Sigmoid colon (tissue), 7 donors: ENCODE results near the gene CTRB2. TPM values are rescaled to one million over a fixed set of nuclear protein-coding genes. Genes with fewer than 3 reads are reported as not detected.
"Not testable (repeated sequence)": the region's sequence is repeated elsewhere in the genome, so short reads cannot be mapped to it uniquely, and the experiment has no call there.

ENCODE experiments used
- DNase-seq: peaks from one replicate; pipeline ENCODE4 v3.0.0-alpha.2; 2019
- H3K27ac ChIP-seq, 4 donors: fragments of 200-600 bp; sonication (generic); one replicate each; pipeline ENCODE4 v1.5.1; 2016 to 2019; ENCODE audit warnings: mild to moderate bottlenecking in 1 of 4
- H3K27me3 ChIP-seq, 3 donors: fragments of 200-600 bp; sonication (generic); one replicate each; pipeline ENCODE4 v1.5.1; 2019; ENCODE audit warnings: mild to moderate bottlenecking in 1 of 3
- H3K36me3 ChIP-seq, 4 donors: fragments of 200-600 bp; sonication (generic); one replicate each; pipeline ENCODE4 v1.5.1; 2016 to 2019
- H3K4me1 ChIP-seq, 4 donors: fragments of 200-600 bp; sonication (generic); one replicate each; pipeline ENCODE4 v1.5.1; 2017 to 2019
- H3K4me3 ChIP-seq, 4 donors: fragments of 200-600 bp; sonication (generic); one replicate each; pipeline ENCODE4 v1.5.1; 2017 to 2019; ENCODE audit warnings: mild to moderate bottlenecking in 2 of 4, moderate library complexity in 1 of 4
- H3K9me3 ChIP-seq, 4 donors: fragments of 200-600 bp in 3 of 4; sonication (generic) in 3 of 4; one replicate each; pipeline versions ENCODE4 v1.5.1 to v1.6.1; 2013 to 2019
- CTCF ChIP-seq, 4 experiments: fragments of 450-650 bp in 3 of 4; fragments of 200-600 bp in 1 of 4; IDR thresholded peaks; one replicate each; pipeline ENCODE4 v1.5.1; 2016 to 2019; ENCODE audit warnings: antibody characterized with exemption in 4 of 4, mild to moderate bottlenecking in 3 of 4, moderate library complexity in 2 of 4
- EP300 ChIP-seq, 4 donors: sonication (generic); formaldehyde crosslinking; IDR thresholded peaks; one replicate each; pipeline ENCODE4 v1.6.1; 2017; ENCODE audit warnings: antibody characterized with exemption in 4 of 4
- POLR2A ChIP-seq, 2 donors: fragments of 450-650 bp; IDR thresholded peaks; one replicate each; pipeline ENCODE4 v1.6.1; 2016; ENCODE audit warnings: antibody characterized with exemption in 2 of 2, mild to moderate bottlenecking in 2 of 2, moderate library complexity in 2 of 2
- POLR2AphosphoS5 ChIP-seq, 4 donors: sonication (generic); formaldehyde crosslinking; IDR thresholded peaks; one replicate each; pipeline ENCODE4 v1.6.1; 2017; ENCODE audit warnings: antibody characterized with exemption in 4 of 4
- WGBS, 2 donors: extraction: QIAGEN DNeasy Blood & Tissue Kit; methylation state at CpG; one replicate each; pipeline ENCODE4 v1.1.7; 2013; 5-methylcytosine and 5-hydroxymethylcytosine counted together
- intact Hi-C: fragments of 100-400 bp; cut with DNase I; formaldehyde crosslinking; loops from one replicate; pipeline ENCODE4 v1.15.1; 2023
- polyA plus RNA-seq, 3 donors: library from polyadenylated mRNA; stranded (reverse); fragments of 200-250 nt; gene quantifications; one replicate each; pipeline ENCODE4 v1.2.3, GENCODE V29; 2013
- total RNA-seq, 4 donors: library from RNA; depleted of rRNA; stranded (reverse); fragments of >200 nt; gene quantifications; one replicate each; pipeline ENCODE4 v1.1.0, GENCODE V29; 2016
- donor health status: healthy with polysubstance abuse.
- donor health status: Bipolar disorder and iron deficiency.
- donor health status: healthy.

Gene CTRB2
- total and polyA plus RNA-seq, 7 donors = 0.42 to 17.4 TPM; not detected in 5

DNA sequence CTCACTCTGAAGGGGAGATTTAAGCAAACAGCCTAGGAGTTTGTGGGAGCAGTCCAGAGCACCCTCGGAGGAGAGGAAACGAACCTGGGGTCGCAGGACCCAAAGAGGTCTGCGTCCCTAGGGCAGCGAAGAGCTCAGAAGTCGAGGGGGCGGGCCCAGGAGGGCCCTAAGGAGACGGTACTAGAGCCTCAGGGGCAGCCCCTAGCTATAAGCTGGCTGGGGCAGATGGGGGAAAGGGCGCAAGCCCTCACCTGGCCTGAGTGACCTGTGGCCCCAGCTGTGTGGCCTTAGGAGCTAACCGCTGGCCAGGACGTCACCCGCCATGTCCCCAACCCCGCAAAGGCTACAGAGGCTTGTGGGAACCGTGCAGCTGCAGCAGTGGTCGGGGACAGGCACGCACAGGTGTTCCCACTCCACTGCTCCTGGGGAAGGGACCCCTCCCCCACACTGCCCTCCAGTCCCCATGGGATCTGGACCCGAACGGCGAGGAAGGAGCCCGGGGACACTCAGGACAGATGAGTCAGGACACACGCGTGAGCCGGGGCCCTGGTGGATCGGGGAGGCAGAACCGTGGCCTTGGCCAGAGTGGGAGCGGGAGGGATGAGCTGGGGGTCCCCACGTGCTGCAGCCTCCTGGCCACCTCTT lies 2.0 kb upstream of the CTRB2 start:
- no peak overlapping the region for H3K27ac ChIP-seq
- no peaks in the 10 kb centered on the region for H3K9me3 ChIP-seq
- TF ChIP-seq POLR2AphosphoS5 (IDR thresholded peaks at IDR 0.05) = no peak
- TF ChIP-seq POLR2A (IDR thresholded peaks at IDR 0.05) = no peak
- no peak for TF ChIP-seq EP300 (IDR thresholded peaks at IDR 0.05)
- no peak for TF ChIP-seq CTCF (IDR thresholded peaks at IDR 0.05)
- no peaks in the 10 kb centered on the region for H3K27me3 ChIP-seq
- WGBS, 2 donors = 87 to 90% methylated on average over 27 of the region's 27 CpGs
- H3K4me1 ChIP-seq = no peaks in the 10 kb centered on the region
- H3K4me3 ChIP-seq = no peak overlapping the region
- H3K36me3 ChIP-seq = no peaks in the 10 kb centered on the region
- no peak for DNase-seq
- intact Hi-C loops = no loop called here

GRCh38 chr16:75208242-75208825 lies 1.4 kb upstream of the CTRB2 start:
- WGBS, 2 donors = 80 to 81% methylated on average over 13 of the region's 13 CpGs
- intact Hi-C loops = no loop called here
- no peak overlapping the region for H3K4me3 ChIP-seq
- H3K36me3 ChIP-seq = no peaks in the 10 kb centered on the region
- TF ChIP-seq CTCF (IDR thresholded peaks at IDR 0.05) = no peak
- TF ChIP-seq POLR2A (IDR thresholded peaks at IDR 0.05) = no peak
- TF ChIP-seq EP300 (IDR thresholded peaks at IDR 0.05) = no peak
- no peak for TF ChIP-seq POLR2AphosphoS5 (IDR thresholded peaks at IDR 0.05)
- DNase-seq = no peak
- H3K27me3 ChIP-seq = no peaks in the 10 kb centered on the region
- no peaks in the 10 kb centered on the region for H3K4me1 ChIP-seq
- H3K27ac ChIP-seq = no peak overlapping the region
- no peaks in the 10 kb centered on the region for H3K9me3 ChIP-seq

GRCh38 chr16:75207831-75208230 lies 870 bp upstream of the CTRB2 start:
- Histone ChIP-seq H3K4me3 (no peak overlapping the region), H3K9me3 (no peaks in the 10 kb centered on the region), H3K36me3 (no peaks in the 10 kb centered on the region), H3K27ac (no peak overlapping the region), H3K27me3 (no peaks in the 10 kb centered on the region), H3K4me1 (no peaks in the 10 kb centered on the region)
- intact Hi-C loops = loop anchor here (2.0 kb wide), 1 partner anchor 17 kb away; no protein-coding TSS in a partner anchor
- no peak for DNase-seq
- TF ChIP-seq EP300 (IDR thresholded peaks at IDR 0.05) = no peak
- no peak for TF ChIP-seq POLR2AphosphoS5 (IDR thresholded peaks at IDR 0.05)
- no peak for TF ChIP-seq CTCF (IDR thresholded peaks at IDR 0.05)
- TF ChIP-seq POLR2A (IDR thresholded peaks at IDR 0.05) = no peak
- 76 to 89% methylated on average over 11 of the region's 11 CpGs for WGBS, 2 donors

DNA sequence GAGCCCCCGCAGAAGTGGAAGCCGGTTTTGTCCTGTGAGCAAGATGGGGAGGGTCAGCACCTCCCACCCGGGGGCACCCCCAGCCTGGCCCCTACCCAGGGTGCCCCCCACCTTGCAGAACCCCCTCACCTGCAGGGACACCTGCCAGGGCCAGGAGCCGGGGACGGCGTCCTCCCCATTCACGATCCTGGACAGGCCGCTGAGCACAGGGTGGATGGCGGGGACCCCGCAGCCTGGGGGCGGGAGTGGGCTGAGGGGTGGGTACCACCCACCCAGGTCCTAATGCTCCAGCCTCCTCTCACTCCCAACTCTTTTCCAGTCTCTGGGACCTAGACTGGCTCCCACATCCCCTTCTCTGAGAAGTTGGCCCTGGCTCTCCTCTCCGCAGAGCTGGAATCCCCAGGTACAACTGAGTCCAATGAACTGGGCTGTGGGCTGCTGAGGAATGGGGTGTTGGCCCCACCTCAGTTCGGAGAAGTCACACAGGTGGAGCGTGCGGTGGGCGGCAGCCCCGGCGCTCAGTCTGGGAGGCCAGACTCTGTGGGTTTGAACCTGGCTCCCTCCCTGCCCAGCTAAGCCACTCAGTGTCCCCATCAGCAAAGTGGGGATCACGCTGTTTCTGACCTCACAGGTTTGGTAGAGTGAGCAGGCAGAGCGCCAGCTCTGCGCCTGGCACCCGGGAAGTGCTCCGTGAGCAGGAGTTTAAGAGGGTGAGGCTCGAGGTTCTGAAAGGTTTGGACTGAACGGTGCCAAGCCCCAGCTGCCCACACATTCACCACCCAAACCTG lies 806 bp downstream of the CTRB2 start:
- intact Hi-C loops = loop anchor here (2.0 kb wide), 1 partner anchor 19 kb away; no protein-coding TSS in a partner anchor
- H3K36me3 ChIP-seq, H3K9me3 ChIP-seq, H3K27ac ChIP-seq, H3K4me3 ChIP-seq, DNase-seq, H3K4me1 ChIP-seq, H3K27me3 ChIP-seq: not testable (repeated sequence)
- 80% methylated on average over 21 to 22 of the region's 25 CpGs for WGBS, 2 donors

DNA sequence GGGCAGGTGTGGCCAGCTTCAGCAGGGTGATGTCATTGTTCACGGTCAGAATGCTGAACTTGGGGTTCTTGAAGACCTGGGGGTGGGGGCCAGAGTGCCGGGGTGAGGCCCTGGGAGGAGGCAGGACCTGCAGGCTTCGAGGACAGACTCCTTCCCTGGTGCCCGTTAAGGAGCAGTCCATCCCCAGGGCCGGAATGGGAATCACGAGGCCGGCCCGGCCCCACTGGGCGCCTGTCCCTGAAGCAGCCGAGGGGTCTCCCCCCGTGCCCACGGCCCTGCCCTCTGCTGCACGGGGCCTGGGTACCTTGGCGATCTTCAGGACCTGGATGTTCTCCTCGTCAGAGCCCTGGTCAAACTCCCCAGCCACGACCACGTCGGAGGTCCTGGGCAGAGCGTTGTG lies 1.5 kb downstream of the CTRB2 start:
- H3K9me3 ChIP-seq, DNase-seq, H3K27ac ChIP-seq, H3K4me1 ChIP-seq, intact Hi-C loops, H3K36me3 ChIP-seq, H3K4me3 ChIP-seq, H3K27me3 ChIP-seq: not testable (repeated sequence)
- 90 to 93% methylated on average over 9 to 11 of the region's 19 CpGs for WGBS, 2 donors

- WGBS, 2 donors = no CpG with 5 or more reads among the region's 20 CpGs
- intact Hi-C loops = loop anchor here (5.0 kb wide), 1 partner anchor 557 kb away; no protein-coding TSS in a partner anchor
- H3K36me3 ChIP-seq, DNase-seq, H3K27me3 ChIP-seq, H3K27ac ChIP-seq, H3K4me1 ChIP-seq, H3K9me3 ChIP-seq, H3K4me3 ChIP-seq: not testable (repeated sequence)
Measured at GRCh38 chr16:75204905-75205304, 2.1 kb downstream of the CTRB2 start.
